GM23338 (cell line): Measurements from ENCODE around the gene STK38L. TPM values are rescaled to one million over a fixed set of nuclear protein-coding genes. Genes with fewer than 3 reads are reported as not detected.

Source experiments
- ATAC-seq: fragments of 200-7000 bp; cut with Tn5 transposase; 3 replicates; pipeline ENCODE4 v1.9.1; 2020
- DNase-seq: peaks from one replicate; pipeline ENCODE4 v3.0.0-alpha.2; 2015; ENCODE audit warnings: low spot score
- H2AFZ ChIP-seq: fragments of 200-600 bp; sonication (generic); 2 replicates; pipeline ENCODE4 v1.8.0; 2016; ENCODE audit warnings: antibody characterized with exemption, mild to moderate bottlenecking, moderate library complexity
- H3F3A ChIP-seq: fragments of 200-600 bp; sonication (generic); replicated peaks from 2 replicates; pipeline ENCODE4 v1.8.0; 2017; ENCODE audit warnings: antibody characterized with exemption, mixed run types, low read depth
- H3K27ac ChIP-seq: fragments of 200-600 bp; sonication (generic); 2 replicates; pipeline ENCODE4 v1.6.1; 2016; ENCODE audit warnings: low read depth
- H3K27me3 ChIP-seq: fragments of 200-600 bp; sonication (generic); 2 replicates; pipeline ENCODE4 v1.8.0; 2016; ENCODE audit warnings: mild to moderate bottlenecking, mixed run types, moderate library complexity; ENCODE audit not compliant: insufficient read depth
- H3K36me3 ChIP-seq: fragments of 200-600 bp; sonication (generic); 2 replicates; pipeline ENCODE4 v1.8.0; 2016; ENCODE audit warnings: mild to moderate bottlenecking; ENCODE audit not compliant: insufficient read depth
- H3K4me1 ChIP-seq: fragments of 200-600 bp; sonication (generic); 2 replicates; pipeline ENCODE4 v1.8.0; 2016; ENCODE audit warnings: mild to moderate bottlenecking, moderate library complexity; ENCODE audit not compliant: insufficient read depth
- H3K4me2 ChIP-seq: fragments of 200-600 bp; sonication (generic); 2 replicates; pipeline ENCODE4 v1.7.1; 2017; ENCODE audit warnings: mixed run types
- H3K4me3 ChIP-seq: fragments of 200-600 bp; sonication (generic); 2 replicates; pipeline ENCODE4 v1.6.1; 2016; ENCODE audit warnings: mixed run types
- H3K79me2 ChIP-seq: fragments of 200-600 bp; sonication (generic); replicated peaks from 2 replicates; pipeline ENCODE4 v1.8.0; 2017; ENCODE audit warnings: mild to moderate bottlenecking; ENCODE audit not compliant: insufficient read depth
- H3K9me2 ChIP-seq: fragments of 200-600 bp; sonication (generic); 2 replicates; pipeline ENCODE4 v1.8.0; 2017; ENCODE audit not compliant: insufficient read depth
- H4K20me1 ChIP-seq: fragments of 200-600 bp; sonication (generic); replicated peaks from 2 replicates; pipeline ENCODE4 v1.8.0; 2017; ENCODE audit warnings: mild to moderate bottlenecking; ENCODE audit not compliant: insufficient read depth
- H3K27ac Mint-ChIP-seq: 2 replicates; pipeline ENCODE4 v1.8.0; 2020; ENCODE audit warnings: inconsistent platforms, mild to moderate bottlenecking, moderate library complexity, mixed read lengths
- H3K27me3 Mint-ChIP-seq: 3 replicates; pipeline ENCODE4 v1.8.0; 2022; ENCODE audit warnings: low read depth, mild to moderate bottlenecking, moderate library complexity, mixed read lengths, inconsistent platforms; ENCODE audit not compliant: insufficient read depth, poor library complexity
- H3K36me3 Mint-ChIP-seq: 3 replicates; pipeline ENCODE4 v1.8.0; 2021; ENCODE audit warnings: low read depth, mild to moderate bottlenecking, inconsistent platforms, moderate library complexity, mixed read lengths
- H3K4me1 Mint-ChIP-seq: 3 replicates; pipeline ENCODE4 v1.8.0; 2020; ENCODE audit warnings: mild to moderate bottlenecking, inconsistent platforms, mixed read lengths
- H3K4me3 Mint-ChIP-seq: 3 replicates; pipeline ENCODE4 v1.8.0; 2021; ENCODE audit warnings: moderate library complexity, mild to moderate bottlenecking, inconsistent platforms, mixed read lengths
- H3K9me3 Mint-ChIP-seq: 3 replicates; pipeline ENCODE4 v1.8.0; 2020; ENCODE audit warnings: moderate library complexity, mild to moderate bottlenecking, inconsistent platforms, mixed read lengths
- CREB1 ChIP-seq: fragments of 250-450 bp; sonication (Bioruptor Pico); IDR thresholded peaks from 2 replicates; pipeline ENCODE4 v1.5.0; 2020; ENCODE audit warnings: low read depth, mild to moderate bottlenecking, moderate library complexity
- ETS1 ChIP-seq: IDR thresholded peaks from 2 replicates; pipeline ENCODE4 v1.6.1; 2016; ENCODE audit warnings: antibody characterized with exemption
- POLR2AphosphoS5 ChIP-seq: IDR thresholded peaks from 2 replicates; pipeline ENCODE4 v1.6.1; 2016; ENCODE audit warnings: antibody characterized with exemption, low read depth
- REST ChIP-seq: IDR thresholded peaks from one replicate; pipeline ENCODE4 v1.6.1; 2018; ENCODE audit warnings: antibody characterized with exemption; ENCODE audit not compliant: unreplicated experiment
- STAT1 ChIP-seq: IDR thresholded peaks from one replicate; pipeline ENCODE4 v1.6.1; 2016; ENCODE audit warnings: antibody characterized with exemption; ENCODE audit not compliant: unreplicated experiment
- ZNF462 ChIP-seq: fragments of 250-450 bp; sonication (Bioruptor Pico); IDR thresholded peaks from 2 replicates; pipeline ENCODE4 v1.5.0; 2020; ENCODE audit warnings: mild to moderate bottlenecking, moderate library complexity
- polyA plus RNA-seq: library from polyadenylated mRNA; unstranded; fragments of >200 nt; fragmentation: Nextera tagmentation; extraction: Ambion mirVana; gene quantifications from 2 replicates; pipeline ENCODE4 v1.2.1, GENCODE V29; 2016
- total RNA-seq: library from RNA; depleted of rRNA; stranded (reverse); fragments of >200 nt; shearing (Covaris generic); gene quantifications from 2 replicates; pipeline ENCODE4 v1.2.3, GENCODE V29; 2014

Gene STK38L
- total and polyA plus RNA-seq, 2 experiments from 2014 or later, result 28.9 to 56.5 TPM

GRCh38 chr12:27209257-27209910, 34.7 kb upstream of the STK38L start:
- no peak overlapping the region for H3K27ac ChIP-seq
- Mint-ChIP-seq H3K4me3 (no peak overlapping the region), H3K36me3 (no peaks in the 10 kb centered on the region; the same call in 2 of the 3 replicates), H3K27ac (no peak overlapping the region), H3K27me3 (peaks cover 2% of the 10 kb centered on the region), H3K9me3 (peaks cover 15% of the 10 kb centered on the region; the same call in 2 of the 3 replicates), H3K4me1 (no peaks in the 10 kb centered on the region)
- no peaks in the 10 kb centered on the region for H3K4me1 ChIP-seq
- no peaks in the 10 kb centered on the region for H3K79me2 ChIP-seq
- DNase-seq (no peak), ATAC-seq (no peak)
- no peak overlapping the region for H3K4me2 ChIP-seq
- no peaks in the 10 kb centered on the region for H3K27me3 ChIP-seq
- H2AFZ ChIP-seq, result no peak overlapping the region
- H3K4me3 ChIP-seq, result no peak overlapping the region
- no peaks in the 10 kb centered on the region for H4K20me1 ChIP-seq
- no peak for TF ChIP-seq CREB1
- no peak for TF ChIP-seq ETS1
- TF ChIP-seq POLR2AphosphoS5, result no peak
- TF ChIP-seq ZNF462 (CRISPR knock-in tag), result no peak
- no peak for TF ChIP-seq STAT1
- TF ChIP-seq REST, result no peak
- peaks cover 3% of the 10 kb centered on the region; the same call in 1 of the 2 replicates for H3K9me2 ChIP-seq
- H3K36me3 ChIP-seq, result no peaks in the 10 kb centered on the region
- H3F3A ChIP-seq, result no peaks in the 10 kb centered on the region
